T-cell (primary cell): ENCODE results near the gene STAC. TPM values are rescaled to one million over a fixed set of nuclear protein-coding genes. Genes with fewer than 3 reads are reported as not detected.

Experiments
- ATAC-seq, 4 experiments: fragments of 200-7000 bp in 3 of 4; fragments of 150-1000 bp in 1 of 4; cut with Tn5 transposase; replicated peaks in 1 of 4; 1 replicate in 3 of 4; 2 replicates in 1 of 4; pipeline ENCODE4 v1.10.0; 2021; ENCODE audit warnings: moderate library complexity in 3 of 4, mild to moderate bottlenecking in 2 of 4, moderate number of reproducible peaks in 1 of 4
- CTCF ChIA-PET, 2 donors: fragments of 300-600 bp; sonication (Branson Sonifier 250); formaldehyde crosslinking; loops; one replicate each; lab custom pipeline; 2022; ENCODE audit warnings: antibody characterized with exemption in 2 of 2; lab: Charles Lee
- POLR2A ChIA-PET, 2 donors: fragments of 300-600 bp; sonication (Branson Sonifier 250); formaldehyde crosslinking; loops; one replicate each; lab custom pipeline; 2022; ENCODE audit warnings: antibody characterized with exemption in 2 of 2; lab: Charles Lee
- DNase-seq, 35 experiments: peaks; one replicate each; pipeline versions ENCODE4 v3.0.0 to v3.0.0-alpha.2; 2013 to 2023
- H3K27ac ChIP-seq: one replicate; pipeline ENCODE4 v1.5.1; 2013; ENCODE audit warnings: low read length
- H3K27me3 ChIP-seq, 2 experiments: replicated peaks in 1 of 2; 1 replicate in 1 of 2; 2 replicates in 1 of 2; pipeline versions ENCODE4 v1.6.1 to v1.7.0; 2013; ENCODE audit warnings: low read length in 1 of 2, mixed read lengths in 1 of 2; ENCODE audit not compliant: control insufficient read depth in 2 of 2, insufficient read depth in 2 of 2; ENCODE audit errors: extremely low read depth in 1 of 2
- H3K36me3 ChIP-seq, 2 donors: 1 replicate in 1 of 2; 2 replicates in 1 of 2; pipeline versions ENCODE4 v1.6.1 to v1.7.0; 2013; ENCODE audit warnings: low read length in 1 of 2; ENCODE audit not compliant: control insufficient read depth in 2 of 2, insufficient read depth in 1 of 2; ENCODE audit errors: extremely low read depth in 1 of 2
- H3K4me1 ChIP-seq, 2 experiments: 1 replicate in 1 of 2; 2 replicates in 1 of 2; pipeline versions ENCODE4 v1.6.1 to v1.7.0; 2013; ENCODE audit warnings: low read length in 2 of 2, mixed read lengths in 1 of 2; ENCODE audit not compliant: insufficient read depth in 2 of 2, control insufficient read depth in 1 of 2; ENCODE audit errors: extremely low read depth in 1 of 2
- H3K4me3 ChIP-seq, 2 donors: 1 replicate in 1 of 2; 2 replicates in 1 of 2; pipeline versions ENCODE4 v1.5.1 to v1.7.0; 2013; ENCODE audit warnings: mild to moderate bottlenecking in 2 of 2, low read length in 1 of 2, moderate library complexity in 1 of 2; ENCODE audit not compliant: control insufficient read depth in 1 of 2; ENCODE audit errors: extremely low read depth in 1 of 2
- H3K9me3 ChIP-seq: 2 replicates; pipeline ENCODE4 v1.7.0; 2013
- H3K27ac Mint-ChIP-seq, 2 donors: one replicate each; pipeline ENCODE4 v1.8.0; 2020 to 2021; ENCODE audit warnings: mild to moderate bottlenecking in 2 of 2, mixed read lengths in 2 of 2
- H3K27me3 Mint-ChIP-seq, 2 donors: one replicate each; pipeline ENCODE4 v1.8.0; 2021 to 2022; ENCODE audit warnings: mixed read lengths in 2 of 2
- H3K36me3 Mint-ChIP-seq: one replicate; pipeline ENCODE4 v1.8.0; 2021; ENCODE audit warnings: mixed read lengths
- H3K4me1 Mint-ChIP-seq, 3 donors: one replicate each; pipeline ENCODE4 v1.8.0; 2020 to 2022; ENCODE audit warnings: mixed read lengths in 3 of 3, mild to moderate bottlenecking in 1 of 3
- H3K4me3 Mint-ChIP-seq, 3 donors: one replicate each; pipeline ENCODE4 v1.8.0; 2020 to 2022; ENCODE audit warnings: mild to moderate bottlenecking in 3 of 3, mixed read lengths in 3 of 3, moderate library complexity in 3 of 3
- H3K9me3 Mint-ChIP-seq, 3 donors: one replicate each; pipeline ENCODE4 v1.8.0; 2020 to 2022; ENCODE audit warnings: mixed read lengths in 3 of 3
- WGBS: methylation state at CpG from one replicate; pipeline ENCODE4 v1.1.5; 2013; ENCODE audit warnings: missing lambda C conversion rate; ENCODE audit not compliant: insufficient coverage; 5-methylcytosine and 5-hydroxymethylcytosine counted together
- total RNA-seq, 35 experiments: library from RNA in 6 of 35; stranded (reverse) in 6 of 35; fragments of 120-200 nt in 1 of 35; gene quantifications; one replicate each; pipeline versions ENCODE4 v1.2.1 to v1.2.4 and lab custom pipeline; 2013 to 2026

Gene STAC
- total RNA-seq, 5 donors from 2014 or later (not counting 1 experiment from before 2014, with no cell fraction given), result 0.09 to 0.10 TPM; not detected in 3

GRCh38 chr3:36596419-36596818, 216.1 kb downstream of the STAC start:
- Mint-ChIP-seq H3K27me3 (peaks cover 7 to 20% of the 10 kb centered on the region in 2 donors), H3K9me3 (no peaks in the 10 kb centered on the region), H3K4me1 (no peaks in the 10 kb centered on the region), H3K27ac (no peak overlapping the region), H3K4me3 (no peak overlapping the region), H3K36me3 (no peaks in the 10 kb centered on the region)
- no peak for DNase-seq
- ChIA-PET CTCF (no interaction called here), POLR2A (no interaction called here)
- Histone ChIP-seq H3K9me3 (no peaks in the 10 kb centered on the region), H3K27me3 (no peaks in the 10 kb centered on the region), H3K36me3 (no peaks in the 10 kb centered on the region), H3K4me3 (no peak overlapping the region), H3K27ac (no peak overlapping the region), H3K4me1 (no peaks in the 10 kb centered on the region)
- 40% methylated on average over 2 of the region's 2 CpGs for WGBS
- no peak for ATAC-seq

GRCh38 chr3:36597422-36597821, 217.1 kb downstream of the STAC start:
- CTCF ChIA-PET, result no interaction called here
- POLR2A ChIA-PET, result no interaction called here
- Mint-ChIP-seq H3K27ac (no peak overlapping the region), H3K9me3 (no peaks in the 10 kb centered on the region), H3K36me3 (no peaks in the 10 kb centered on the region), H3K4me1 (no peaks in the 10 kb centered on the region), H3K27me3 (peaks cover 8 to 25% of the 10 kb centered on the region in 2 donors), H3K4me3 (no peak overlapping the region)
- Histone ChIP-seq H3K27me3 (no peaks in the 10 kb centered on the region), H3K4me3 (no peak overlapping the region), H3K4me1 (no peaks in the 10 kb centered on the region), H3K9me3 (no peaks in the 10 kb centered on the region), H3K36me3 (no peaks in the 10 kb centered on the region), H3K27ac (no peak overlapping the region)
- WGBS, result 20% methylated on average over 1 of the region's 2 CpGs
- DNase-seq (no peak), ATAC-seq (no peak)
